GM12891 (cell line): ENCODE data around the gene DTD1.

Source experiments
- POLR2A ChIP-seq: IDR thresholded peaks from 2 replicates; pipeline ENCODE4 v1.6.1; 2011; ENCODE audit warnings: low read depth, low read length, control low read depth
- POLR2AphosphoS5 ChIP-seq: IDR thresholded peaks from 2 replicates; pipeline ENCODE4 v1.6.1; 2011; ENCODE audit warnings: low read depth, low read length, control low read depth
- POU2F2 ChIP-seq: IDR thresholded peaks from 2 replicates; pipeline ENCODE4 v1.6.1; 2011; ENCODE audit warnings: low read depth, mild to moderate bottlenecking, control low read depth, low read length, moderate library complexity

DNA sequence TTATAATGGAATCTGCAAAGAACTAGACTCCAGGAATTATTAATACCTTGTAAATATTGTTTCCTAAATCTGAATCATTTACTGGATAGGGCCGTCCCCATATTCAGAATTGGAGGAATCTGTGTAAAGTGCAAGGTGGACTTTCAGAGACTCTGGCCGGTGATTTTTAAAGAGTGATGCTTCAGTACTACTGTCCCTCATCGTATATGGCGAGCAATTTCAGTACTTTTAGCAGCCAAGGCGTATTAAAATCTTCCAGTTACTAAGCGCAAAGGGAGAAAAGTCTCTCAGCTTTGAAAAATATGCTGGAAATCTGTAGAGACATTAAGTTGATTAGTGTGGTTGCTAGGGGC is 20.1 kb upstream of the DTD1 start:
- no peak for TF ChIP-seq POLR2A
- no peak for TF ChIP-seq POLR2AphosphoS5
- no peak for TF ChIP-seq POU2F2
